HG03457 (cell line): ENCODE measurements around the gene RPL3.

Experiments
- ATAC-seq: cut with Tn5 transposase; IDR thresholded peaks from one replicate; pipeline ENCODE4 v1.9.1; 2021; ENCODE audit warnings: moderate number of reproducible peaks; ENCODE audit not compliant: unreplicated experiment

Gene RPL3

GRCh38 chr22:39317775-39318506 is 1.5 kb downstream of the RPL3 start:
- no peak for ATAC-seq

- no peak for ATAC-seq
Observed at GRCh38 chr22:39317084-39317774, 2.2 kb downstream of the RPL3 start.

- ATAC-seq, result no peak
Observed at GRCh38 chr22:39316440-39317083, 2.9 kb downstream of the RPL3 start.

GRCh38 chr22:39315389-39315788 is 4.0 kb downstream of the RPL3 start:
- ATAC-seq, result no peak

- no peak for ATAC-seq
Observed at GRCh38 chr22:39314251-39314971, 5.0 kb downstream of the RPL3 start.

GRCh38 chr22:39313258-39314001 is 6.0 kb downstream of the RPL3 start:
- ATAC-seq, result no peak

- no peak for ATAC-seq
Observed at GRCh38 chr22:39312410-39312809, 7.0 kb downstream of the RPL3 start.

- no peak for ATAC-seq
Observed at GRCh38 chr22:39311592-39312400, 7.6 kb downstream of the RPL3 start.

- no peak for ATAC-seq
Observed at GRCh38 chr22:39309881-39310714, 9.3 kb downstream of the RPL3 start.

GRCh38 chr22:39309364-39309861 is 10.0 kb downstream of the RPL3 start:
- ATAC-seq, result no peak

- ATAC-seq, result no peak
Observed at GRCh38 chr22:39308614-39309363, 10.6 kb downstream of the RPL3 start.

GRCh38 chr22:39306456-39307361 is 12.7 kb downstream of the RPL3 start:
- ATAC-seq, result no peak

GRCh38 chr22:39303892-39304671 is 15.3 kb downstream of the RPL3 start:
- ATAC-seq, result no peak

- no peak for ATAC-seq
Observed at GRCh38 chr22:39303358-39303757, 16.1 kb downstream of the RPL3 start.

- ATAC-seq, result no peak
Observed at GRCh38 chr22:39302431-39302960, 16.9 kb downstream of the RPL3 start.

- no peak for ATAC-seq
Observed at GRCh38 chr22:39301926-39302325, 17.5 kb downstream of the RPL3 start.
